CD14-positive monocyte (primary cell): ENCODE results near the gene EMSY. TPM values are rescaled to one million over a fixed set of nuclear protein-coding genes. Genes with fewer than 3 reads are reported as not detected.
A peak's percentile ranks its signal among the peaks of the same experiment; 100 is the strongest.

Experiments used
- DNase-seq, 3 donors: peaks; one replicate each; pipeline ENCODE4 v3.0.0-alpha.2; 2011 to 2022
- H2AFZ ChIP-seq: 2 replicates; pipeline ENCODE4 v1.6.0; 2012; ENCODE audit warnings: mild to moderate bottlenecking, low read depth, low read length, inconsistent platforms; ENCODE audit not compliant: insufficient read depth, poor library complexity, severe bottlenecking
- H3K27ac ChIP-seq, 2 donors: 1 replicate in 1 of 2; 2 replicates in 1 of 2; pipeline ENCODE4 v1.5.1; 2012 to 2013; ENCODE audit warnings: low read length in 2 of 2, control low read depth in 1 of 2, inconsistent platforms in 1 of 2, low read depth in 1 of 2, mild to moderate bottlenecking in 1 of 2
- H3K27me3 ChIP-seq, 2 donors: one replicate each; pipeline versions ENCODE4 v1.6.0 to v1.6.1; 2011 to 2013; ENCODE audit warnings: low read length in 2 of 2; ENCODE audit not compliant: control insufficient read depth in 2 of 2, insufficient read depth in 2 of 2
- H3K36me3 ChIP-seq, 2 donors: replicated peaks in 1 of 2; 1 replicate in 1 of 2; 2 replicates in 1 of 2; pipeline versions ENCODE4 v1.5.1 to v1.6.1; 2012 to 2013; ENCODE audit warnings: low read length in 2 of 2, control low read depth in 1 of 2, inconsistent platforms in 1 of 2, mild to moderate bottlenecking in 1 of 2; ENCODE audit not compliant: insufficient read depth in 2 of 2, control insufficient read depth in 1 of 2
- H3K4me1 ChIP-seq, 2 donors: 1 replicate in 1 of 2; 2 replicates in 1 of 2; pipeline versions ENCODE4 v1.5.1 to v1.6.1; 2012 to 2013; ENCODE audit warnings: low read length in 2 of 2, control low read depth in 1 of 2, inconsistent platforms in 1 of 2, mild to moderate bottlenecking in 1 of 2, moderate library complexity in 1 of 2; ENCODE audit not compliant: insufficient read depth in 2 of 2, control insufficient read depth in 1 of 2
- H3K4me2 ChIP-seq: replicated peaks from 2 replicates; pipeline ENCODE3; 2012; ENCODE audit warnings: low read length, moderate library complexity, mild to moderate bottlenecking; ENCODE audit not compliant: poor library complexity, severe bottlenecking; ENCODE audit errors: extremely low read depth
- H3K4me3 ChIP-seq, 3 experiments: fragments of 200-600 bp in 1 of 3; sonication (generic) in 1 of 3; replicated peaks in 1 of 3; 1 replicate in 2 of 3; 2 replicates in 1 of 3; pipeline ENCODE4 v1.5.1; 2011 to 2013; ENCODE audit warnings: low read length in 3 of 3, mild to moderate bottlenecking in 3 of 3, control low read depth in 2 of 3, low read depth in 2 of 3, inconsistent platforms in 1 of 3, moderate library complexity in 1 of 3
- H3K79me2 ChIP-seq: 2 replicates; pipeline ENCODE4 v1.6.0; 2012; ENCODE audit warnings: mild to moderate bottlenecking, control low read depth, inconsistent platforms, low read length, moderate library complexity; ENCODE audit not compliant: insufficient read depth
- H3K9ac ChIP-seq: 2 replicates; pipeline ENCODE4 v1.6.0; 2017; ENCODE audit warnings: low read length, mild to moderate bottlenecking; ENCODE audit not compliant: insufficient read depth, poor library complexity, severe bottlenecking
- H3K9me3 ChIP-seq, 2 donors: replicated peaks in 1 of 2; 1 replicate in 1 of 2; 2 replicates in 1 of 2; pipeline versions ENCODE4 v1.5.1 to v1.6.1; 2012 to 2013; ENCODE audit warnings: low read length in 2 of 2, control low read depth in 1 of 2; ENCODE audit not compliant: control insufficient read depth in 1 of 2, insufficient read depth in 1 of 2
- H4K20me1 ChIP-seq: 2 replicates; pipeline ENCODE4 v1.6.0; 2012; ENCODE audit warnings: mild to moderate bottlenecking, low read length, control low read depth, moderate library complexity; ENCODE audit not compliant: insufficient read depth
- H3K27ac Mint-ChIP-seq, 7 donors: one replicate each; pipeline ENCODE4 v1.8.0; 2020; ENCODE audit warnings: mild to moderate bottlenecking in 7 of 7, mixed read lengths in 7 of 7, moderate library complexity in 6 of 7, inconsistent platforms in 2 of 7
- H3K27me3 Mint-ChIP-seq, 3 donors: one replicate each; pipeline ENCODE4 v1.8.0; 2021 to 2022; ENCODE audit warnings: low read depth in 3 of 3, mild to moderate bottlenecking in 3 of 3, mixed read lengths in 3 of 3, moderate library complexity in 3 of 3, inconsistent platforms in 1 of 3
- H3K36me3 Mint-ChIP-seq, 2 donors: one replicate each; pipeline ENCODE4 v1.8.0; 2020; ENCODE audit warnings: mixed read lengths in 2 of 2, inconsistent platforms in 1 of 2, mild to moderate bottlenecking in 1 of 2
- H3K4me1 Mint-ChIP-seq: one replicate; pipeline ENCODE4 v1.8.0; 2020; ENCODE audit warnings: mild to moderate bottlenecking, mixed read lengths
- H3K4me3 Mint-ChIP-seq, 2 donors: one replicate each; pipeline ENCODE4 v1.8.0; 2020; ENCODE audit warnings: mild to moderate bottlenecking in 2 of 2, mixed read lengths in 2 of 2, moderate library complexity in 1 of 2
- H3K9me3 Mint-ChIP-seq, 7 donors: one replicate each; pipeline ENCODE4 v1.8.0; 2020 to 2022; ENCODE audit warnings: mixed read lengths in 7 of 7, mild to moderate bottlenecking in 6 of 7, moderate library complexity in 6 of 7, inconsistent platforms in 2 of 7
- CTCF ChIP-seq: fragments of 200-600 bp; IDR thresholded peaks from one replicate; pipeline ENCODE4 v1.8.0; 2022; ENCODE audit warnings: antibody characterized with exemption, mild to moderate bottlenecking
- WGBS: methylation state at CpG from one replicate; pipeline ENCODE4 v1.1.5; 2013; ENCODE audit warnings: missing lambda C conversion rate; ENCODE audit not compliant: insufficient coverage; 5-methylcytosine and 5-hydroxymethylcytosine counted together
- intact Hi-C, 2 donors: fragments of 100-400 bp; cut with micrococcal nuclease; formaldehyde crosslinking; loops; one replicate each; pipeline versions ENCODE4 v1.15.0 to v1.15.1; 2023
- polyA plus RNA-seq, 3 donors: library from polyadenylated mRNA; depleted of rRNA in 1 of 3; unstranded in 2 of 3; stranded (reverse) in 1 of 3; fragments of 300-500 nt in 2 of 3; fragments of >200 nt in 1 of 3; fragmentation: Illumina TruSeq in 2 of 3; gene quantifications; 1 replicate in 2 of 3; 2 replicates in 1 of 3; pipeline ENCODE4 v1.2.3, GENCODE V29; 2012 to 2021

The EMSY gene
- polyA plus RNA-seq, 3 donors: 9.2 to 31.3 (median 9.4) TPM

- Mint-ChIP-seq H3K9me3 (no peaks in the 10 kb centered on the region), H3K4me3 (no peak overlapping the region), H3K27ac (peak overlapping the region in 1 of 7 donors; percentile 15), H3K36me3 (no peaks in the 10 kb centered on the region), H3K4me1 (peaks cover 3% of the 10 kb centered on the region), H3K27me3 (peaks cover 4 to 7% (median 5%) of the 10 kb centered on the region in 3 donors)
- Histone ChIP-seq H3K79me2 (no peaks in the 10 kb centered on the region), H2AFZ (no peak overlapping the region), H3K36me3 (no peaks in the 10 kb centered on the region), H3K4me1 (no peaks in the 10 kb centered on the region), H3K27ac (no peak overlapping the region), H3K4me3 (no peak overlapping the region), H3K9ac (no peak overlapping the region), H3K4me2 (no peak overlapping the region), H3K9me3 (no peaks in the 10 kb centered on the region), H4K20me1 (no peaks in the 10 kb centered on the region), H3K27me3 (no peaks in the 10 kb centered on the region)
- no peak for DNase-seq
- no peak for TF ChIP-seq CTCF
- WGBS: 82% methylated on average over 11 of the region's 11 CpGs
- intact Hi-C loops: no loop called here
Measured at GRCh38 chr11:76596652-76597051, 151.8 kb downstream of the EMSY start.

GRCh38 chr11:76597533-76598425, 153.0 kb downstream of the EMSY start:
- Mint-ChIP-seq H3K27me3 (peaks cover 7 to 14% (median 10%) of the 10 kb centered on the region in 3 donors), H3K36me3 (no peaks in the 10 kb centered on the region), H3K27ac (peak overlapping the region in 1 of 7 donors; percentile 23), H3K4me1 (peaks cover 3% of the 10 kb centered on the region), H3K4me3 (no peak overlapping the region), H3K9me3 (no peaks in the 10 kb centered on the region)
- Histone ChIP-seq H3K27ac (no peak overlapping the region), H3K9ac (no peak overlapping the region), H3K27me3 (peaks cover 0 to 2% of the 10 kb centered on the region in 2 donors), H3K9me3 (no peaks in the 10 kb centered on the region), H3K79me2 (no peaks in the 10 kb centered on the region), H3K4me1 (no peaks in the 10 kb centered on the region), H2AFZ (no peak overlapping the region), H4K20me1 (no peaks in the 10 kb centered on the region), H3K4me2 (no peak overlapping the region), H3K4me3 (no peak overlapping the region), H3K36me3 (no peaks in the 10 kb centered on the region)
- DNase-seq: no peak
- 100% methylated on average over 7 of the region's 12 CpGs for WGBS
- intact Hi-C loops: no loop called here
- no peak for TF ChIP-seq CTCF
